CD14-positive monocyte (primary cell): ENCODE data around the gene FGF14. TPM values are rescaled to one million over a fixed set of nuclear protein-coding genes. Genes with fewer than 3 reads are reported as not detected.

ENCODE experiments used
- DNase-seq, 3 donors: peaks; one replicate each; pipeline ENCODE4 v3.0.0-alpha.2; 2011 to 2022
- H2AFZ ChIP-seq: 2 replicates; pipeline ENCODE4 v1.6.0; 2012; ENCODE audit warnings: mild to moderate bottlenecking, low read depth, low read length, inconsistent platforms; ENCODE audit not compliant: insufficient read depth, poor library complexity, severe bottlenecking
- H3K27ac ChIP-seq, 2 donors: 1 replicate in 1 of 2; 2 replicates in 1 of 2; pipeline ENCODE4 v1.5.1; 2012 to 2013; ENCODE audit warnings: low read length in 2 of 2, control low read depth in 1 of 2, inconsistent platforms in 1 of 2, low read depth in 1 of 2, mild to moderate bottlenecking in 1 of 2
- H3K27me3 ChIP-seq, 2 donors: one replicate each; pipeline versions ENCODE4 v1.6.0 to v1.6.1; 2011 to 2013; ENCODE audit warnings: low read length in 2 of 2; ENCODE audit not compliant: control insufficient read depth in 2 of 2, insufficient read depth in 2 of 2
- H3K36me3 ChIP-seq, 2 donors: replicated peaks in 1 of 2; 1 replicate in 1 of 2; 2 replicates in 1 of 2; pipeline versions ENCODE4 v1.5.1 to v1.6.1; 2012 to 2013; ENCODE audit warnings: low read length in 2 of 2, control low read depth in 1 of 2, inconsistent platforms in 1 of 2, mild to moderate bottlenecking in 1 of 2; ENCODE audit not compliant: insufficient read depth in 2 of 2, control insufficient read depth in 1 of 2
- H3K4me1 ChIP-seq, 2 donors: 1 replicate in 1 of 2; 2 replicates in 1 of 2; pipeline versions ENCODE4 v1.5.1 to v1.6.1; 2012 to 2013; ENCODE audit warnings: low read length in 2 of 2, control low read depth in 1 of 2, inconsistent platforms in 1 of 2, mild to moderate bottlenecking in 1 of 2, moderate library complexity in 1 of 2; ENCODE audit not compliant: insufficient read depth in 2 of 2, control insufficient read depth in 1 of 2
- H3K4me2 ChIP-seq: replicated peaks from 2 replicates; pipeline ENCODE3; 2012; ENCODE audit warnings: low read length, moderate library complexity, mild to moderate bottlenecking; ENCODE audit not compliant: poor library complexity, severe bottlenecking; ENCODE audit errors: extremely low read depth
- H3K4me3 ChIP-seq, 3 experiments: fragments of 200-600 bp in 1 of 3; sonication (generic) in 1 of 3; replicated peaks in 1 of 3; 1 replicate in 2 of 3; 2 replicates in 1 of 3; pipeline ENCODE4 v1.5.1; 2011 to 2013; ENCODE audit warnings: low read length in 3 of 3, mild to moderate bottlenecking in 3 of 3, control low read depth in 2 of 3, low read depth in 2 of 3, inconsistent platforms in 1 of 3, moderate library complexity in 1 of 3
- H3K79me2 ChIP-seq: 2 replicates; pipeline ENCODE4 v1.6.0; 2012; ENCODE audit warnings: mild to moderate bottlenecking, control low read depth, inconsistent platforms, low read length, moderate library complexity; ENCODE audit not compliant: insufficient read depth
- H3K9ac ChIP-seq: 2 replicates; pipeline ENCODE4 v1.6.0; 2017; ENCODE audit warnings: low read length, mild to moderate bottlenecking; ENCODE audit not compliant: insufficient read depth, poor library complexity, severe bottlenecking
- H3K9me3 ChIP-seq, 2 donors: replicated peaks in 1 of 2; 1 replicate in 1 of 2; 2 replicates in 1 of 2; pipeline versions ENCODE4 v1.5.1 to v1.6.1; 2012 to 2013; ENCODE audit warnings: low read length in 2 of 2, control low read depth in 1 of 2; ENCODE audit not compliant: control insufficient read depth in 1 of 2, insufficient read depth in 1 of 2
- H4K20me1 ChIP-seq: 2 replicates; pipeline ENCODE4 v1.6.0; 2012; ENCODE audit warnings: mild to moderate bottlenecking, low read length, control low read depth, moderate library complexity; ENCODE audit not compliant: insufficient read depth
- H3K27ac Mint-ChIP-seq, 7 donors: one replicate each; pipeline ENCODE4 v1.8.0; 2020; ENCODE audit warnings: mild to moderate bottlenecking in 7 of 7, mixed read lengths in 7 of 7, moderate library complexity in 6 of 7, inconsistent platforms in 2 of 7
- H3K27me3 Mint-ChIP-seq, 3 donors: one replicate each; pipeline ENCODE4 v1.8.0; 2021 to 2022; ENCODE audit warnings: low read depth in 3 of 3, mild to moderate bottlenecking in 3 of 3, mixed read lengths in 3 of 3, moderate library complexity in 3 of 3, inconsistent platforms in 1 of 3
- H3K36me3 Mint-ChIP-seq, 2 donors: one replicate each; pipeline ENCODE4 v1.8.0; 2020; ENCODE audit warnings: mixed read lengths in 2 of 2, inconsistent platforms in 1 of 2, mild to moderate bottlenecking in 1 of 2
- H3K4me1 Mint-ChIP-seq: one replicate; pipeline ENCODE4 v1.8.0; 2020; ENCODE audit warnings: mild to moderate bottlenecking, mixed read lengths
- H3K4me3 Mint-ChIP-seq, 2 donors: one replicate each; pipeline ENCODE4 v1.8.0; 2020; ENCODE audit warnings: mild to moderate bottlenecking in 2 of 2, mixed read lengths in 2 of 2, moderate library complexity in 1 of 2
- H3K9me3 Mint-ChIP-seq, 7 donors: one replicate each; pipeline ENCODE4 v1.8.0; 2020 to 2022; ENCODE audit warnings: mixed read lengths in 7 of 7, mild to moderate bottlenecking in 6 of 7, moderate library complexity in 6 of 7, inconsistent platforms in 2 of 7
- CTCF ChIP-seq: fragments of 200-600 bp; IDR thresholded peaks from one replicate; pipeline ENCODE4 v1.8.0; 2022; ENCODE audit warnings: antibody characterized with exemption, mild to moderate bottlenecking
- WGBS: methylation state at CpG from one replicate; pipeline ENCODE4 v1.1.5; 2013; ENCODE audit warnings: missing lambda C conversion rate; ENCODE audit not compliant: insufficient coverage; 5-methylcytosine and 5-hydroxymethylcytosine counted together
- intact Hi-C, 2 donors: fragments of 100-400 bp; cut with micrococcal nuclease; formaldehyde crosslinking; loops; one replicate each; pipeline versions ENCODE4 v1.15.0 to v1.15.1; 2023
- polyA plus RNA-seq, 3 donors: library from polyadenylated mRNA; depleted of rRNA in 1 of 3; unstranded in 2 of 3; stranded (reverse) in 1 of 3; fragments of 300-500 nt in 2 of 3; fragments of >200 nt in 1 of 3; fragmentation: Illumina TruSeq in 2 of 3; gene quantifications; 1 replicate in 2 of 3; 2 replicates in 1 of 3; pipeline ENCODE4 v1.2.3, GENCODE V29; 2012 to 2021

Gene FGF14
- polyA plus RNA-seq, 3 donors: not detected

- H4K20me1 ChIP-seq: no peaks in the 10 kb centered on the region
- TF ChIP-seq CTCF: no peak
- no peaks in the 10 kb centered on the region for H3K4me1 Mint-ChIP-seq
- H3K27me3 ChIP-seq: no peaks in the 10 kb centered on the region
- DNase-seq: no peak
- no peak overlapping the region for H2AFZ ChIP-seq
- no peak overlapping the region for H3K27ac Mint-ChIP-seq
- no peak overlapping the region for H3K9ac ChIP-seq
- no peak overlapping the region for H3K27ac ChIP-seq
- no peaks in the 10 kb centered on the region for H3K36me3 ChIP-seq
- no peak overlapping the region for H3K4me3 Mint-ChIP-seq
- no peak overlapping the region for H3K4me3 ChIP-seq
- H3K4me2 ChIP-seq: no peak overlapping the region
- H3K9me3 ChIP-seq: no peaks in the 10 kb centered on the region
- WGBS: 88% methylated on average over 6 of the region's 8 CpGs
- H3K9me3 Mint-ChIP-seq: no peaks in the 10 kb centered on the region
- no peaks in the 10 kb centered on the region for H3K36me3 Mint-ChIP-seq
- H3K27me3 Mint-ChIP-seq: peaks cover 0 to 2% (median 0%) of the 10 kb centered on the region in 3 donors
- H3K4me1 ChIP-seq: no peaks in the 10 kb centered on the region
- intact Hi-C loops: no loop called here
- no peaks in the 10 kb centered on the region for H3K79me2 ChIP-seq
Measured at GRCh38 chr13:102236830-102237229, 165.0 kb downstream of the FGF14 start.

- H4K20me1 ChIP-seq: no peaks in the 10 kb centered on the region
- no peaks in the 10 kb centered on the region for H3K36me3 Mint-ChIP-seq
- peaks cover 0 to 2% (median 0%) of the 10 kb centered on the region in 3 donors for H3K27me3 Mint-ChIP-seq
- no peak overlapping the region for H3K27ac Mint-ChIP-seq
- no peak overlapping the region for H3K27ac ChIP-seq
- H3K9ac ChIP-seq: no peak overlapping the region
- DNase-seq: no peak
- no peak overlapping the region for H3K4me3 ChIP-seq
- 47% methylated on average over 4 of the region's 7 CpGs for WGBS
- no peaks in the 10 kb centered on the region for H3K27me3 ChIP-seq
- H3K4me3 Mint-ChIP-seq: no peak overlapping the region
- intact Hi-C loops: no loop called here
- no peaks in the 10 kb centered on the region for H3K36me3 ChIP-seq
- no peaks in the 10 kb centered on the region for H3K9me3 ChIP-seq
- no peak overlapping the region for H3K4me2 ChIP-seq
- H3K79me2 ChIP-seq: no peaks in the 10 kb centered on the region
- H2AFZ ChIP-seq: no peak overlapping the region
- no peaks in the 10 kb centered on the region for H3K4me1 Mint-ChIP-seq
- TF ChIP-seq CTCF: no peak
- no peaks in the 10 kb centered on the region for H3K4me1 ChIP-seq
- H3K9me3 Mint-ChIP-seq: no peaks in the 10 kb centered on the region
Measured at GRCh38 chr13:102236341-102236740, 165.5 kb downstream of the FGF14 start.
